Measurements from ENCODE around the gene DDC. TPM values are rescaled to one million over a fixed set of nuclear protein-coding genes. Genes with fewer than 3 reads are reported as not detected.

DDC gene
- total RNA-seq, 2 donors from 2014 or later = 85.4 to 90.2 TPM

- intact Hi-C loops (cut with DNase I) = no loop called here
- TF ChIP-seq CTCF (IDR thresholded peaks at IDR 0.05) = no peak
- no peaks in the 10 kb centered on the region for H3K9me3 ChIP-seq
- H3K4me1 ChIP-seq = no peaks in the 10 kb centered on the region
- H3K36me3 ChIP-seq = no peaks in the 10 kb centered on the region
- no peak overlapping the region for H3K4me3 ChIP-seq
- H3K9ac ChIP-seq (ENCODE audit: low read depth in 2 of 2, low read length in 2 of 2) = no peak overlapping the region
- peak; percentile 33 for DNase-seq
- H3K27me3 ChIP-seq = no peaks in the 10 kb centered on the region
- no peak overlapping the region for H3K27ac ChIP-seq
Measured at GRCh38 chr7:50608196-50608906, 43.1 kb upstream of the DDC start.

- TF ChIP-seq CTCF (IDR thresholded peaks at IDR 0.05) = no peak
- DNase-seq = no peak
- intact Hi-C loops (cut with DNase I) = no loop called here
- Histone ChIP-seq H3K27ac (no peak overlapping the region), H3K27me3 (no peaks in the 10 kb centered on the region), H3K4me1 (no peaks in the 10 kb centered on the region), H3K36me3 (no peaks in the 10 kb centered on the region), H3K9ac (ENCODE audit: low read depth in 2 of 2, low read length in 2 of 2) (no peak overlapping the region), H3K9me3 (no peaks in the 10 kb centered on the region), H3K4me3 (no peak overlapping the region)
Measured at GRCh38 chr7:50607524-50608125, 42.4 kb upstream of the DDC start.

- H3K4me1 ChIP-seq = no peaks in the 10 kb centered on the region
- H3K27ac ChIP-seq = no peak overlapping the region
- TF ChIP-seq CTCF (IDR thresholded peaks at IDR 0.05) = no peak
- H3K4me3 ChIP-seq = no peak overlapping the region
- intact Hi-C loops (cut with DNase I) = no loop called here
- H3K36me3 ChIP-seq = no peaks in the 10 kb centered on the region
- DNase-seq = no peak
- no peaks in the 10 kb centered on the region for H3K9me3 ChIP-seq
- no peak overlapping the region for H3K9ac ChIP-seq (ENCODE audit: low read depth in 2 of 2, low read length in 2 of 2)
- H3K27me3 ChIP-seq = no peaks in the 10 kb centered on the region
Measured at GRCh38 chr7:50605059-50605458, 39.9 kb upstream of the DDC start.

- no peak for DNase-seq
- no peak overlapping the region for H3K4me3 ChIP-seq
- H3K36me3 ChIP-seq = no peaks in the 10 kb centered on the region
- intact Hi-C loops (cut with DNase I) = no loop called here
- no peak overlapping the region for H3K27ac ChIP-seq
- no peaks in the 10 kb centered on the region for H3K27me3 ChIP-seq
- no peaks in the 10 kb centered on the region for H3K4me1 ChIP-seq
- TF ChIP-seq CTCF (IDR thresholded peaks at IDR 0.05) = no peak
- H3K9me3 ChIP-seq = no peaks in the 10 kb centered on the region
- H3K9ac ChIP-seq (ENCODE audit: low read depth in 2 of 2, low read length in 2 of 2) = no peak overlapping the region
Measured at GRCh38 chr7:50603287-50603686, 38.1 kb upstream of the DDC start.

GRCh38 chr7:50599385-50599784 is 34.2 kb upstream of the DDC start:
- DNase-seq = no peak

More at GRCh38 chr7:50599385-50599784, 34.2 kb upstream of the DDC start:
- H3K9ac ChIP-seq (ENCODE audit: low read depth in 2 of 2, low read length in 2 of 2) = no peak overlapping the region
- no peak overlapping the region for H3K27ac ChIP-seq
- no peaks in the 10 kb centered on the region for H3K36me3 ChIP-seq
- no peaks in the 10 kb centered on the region for H3K27me3 ChIP-seq
- no peak overlapping the region for H3K4me3 ChIP-seq
- no peak for TF ChIP-seq CTCF (IDR thresholded peaks at IDR 0.05)
- intact Hi-C loops (cut with DNase I) = no loop called here
- H3K9me3 ChIP-seq = no peaks in the 10 kb centered on the region
- H3K4me1 ChIP-seq = no peaks in the 10 kb centered on the region

Data from colonic mucosa (tissue), 4 donors.